SK-N-MC (cell line): ENCODE data around the gene TSPOAP1.

ENCODE experiments used
- EZH2 ChIP-seq: fragments of 200-600 bp; sonication (generic); IDR thresholded peaks from one replicate; pipeline ENCODE4 v1.6.1; 2017; ENCODE audit warnings: antibody characterized with exemption
- POLR2AphosphoS5 ChIP-seq: IDR thresholded peaks from 2 replicates; pipeline ENCODE4 v1.6.1; 2012; ENCODE audit warnings: mild to moderate bottlenecking, low read depth, low read length, borderline replicate concordance

DNA sequence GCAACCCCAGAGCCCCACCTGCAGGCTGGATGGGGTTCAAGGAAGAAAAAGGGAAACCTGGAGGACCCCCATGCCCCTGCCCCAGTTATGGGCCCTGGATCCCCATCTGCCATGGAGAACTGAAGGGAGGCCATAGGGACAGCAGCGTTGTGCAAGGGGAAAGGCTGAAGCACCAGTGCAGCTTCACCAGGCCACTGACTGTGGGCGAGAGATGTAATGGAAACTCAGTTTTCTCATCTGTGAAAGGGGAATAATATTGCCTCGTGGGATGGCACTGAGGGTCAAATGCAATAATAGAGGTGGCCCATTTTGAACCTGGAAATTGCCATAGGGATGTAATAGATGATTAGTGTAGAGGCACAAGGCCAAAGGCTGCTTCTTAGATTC is 9.9 kb upstream of the TSPOAP1 start:
- TF ChIP-seq POLR2AphosphoS5: no peak
- TF ChIP-seq EZH2: no peak
